Stimulated activated naive CD8-positive, alpha-beta T cell treated with anti-CD3 and anti-CD28 coated beads, Interleukin-15, Interleukin-2, amounts not matched to agents 100 U/mL and 50 U/mL, for 24 hours (primary cell): ENCODE data around the gene CEP43.

Source experiments
- ATAC-seq: fragments of 150-1000 bp; cut with Tn5 transposase; one replicate; pipeline ENCODE4 v1.10.0; 2021
- DNase-seq: peaks from one replicate; pipeline ENCODE4 v3.0.0; 2021

Gene CEP43

GRCh38 chr6:166969390-166970002, 29.7 kb upstream of the CEP43 start:
- DNase-seq, result no peak
- ATAC-seq, result no peak

- no peak for DNase-seq
- no peak for ATAC-seq
Observed at GRCh38 chr6:166970091-166970490, 29.1 kb upstream of the CEP43 start.

- ATAC-seq, result no peak
- DNase-seq, result no peak
Observed at GRCh38 chr6:166970776-166971175, 28.4 kb upstream of the CEP43 start.

- no peak for ATAC-seq
- no peak for DNase-seq
Observed at GRCh38 chr6:166971271-166971670, 27.9 kb upstream of the CEP43 start.

GRCh38 chr6:166972101-166972500, 27.1 kb upstream of the CEP43 start:
- no peak for DNase-seq
- no peak for ATAC-seq

GRCh38 chr6:166976636-166977035, 22.6 kb upstream of the CEP43 start:
- ATAC-seq (no peak), DNase-seq (no peak)

- ATAC-seq (no peak), DNase-seq (no peak)
Observed at GRCh38 chr6:166977621-166978525, 21.3 kb upstream of the CEP43 start.

- ATAC-seq, result no peak
Observed at GRCh38 chr6:166980738-166981137, 18.5 kb upstream of the CEP43 start.

GRCh38 chr6:166987448-166987847, 11.7 kb upstream of the CEP43 start:
- ATAC-seq, result no peak

More at GRCh38 chr6:166980738-166981137, 18.5 kb upstream of the CEP43 start:
- DNase-seq, result no peak

GRCh38 chr6:166987930-166988329, 11.3 kb upstream of the CEP43 start:
- ATAC-seq (no peak), DNase-seq (no peak)

More at GRCh38 chr6:166987448-166987847, 11.7 kb upstream of the CEP43 start:
- no peak for DNase-seq

GRCh38 chr6:166988674-166989201, 10.5 kb upstream of the CEP43 start:
- ATAC-seq (no peak), DNase-seq (no peak)

GRCh38 chr6:166989427-166990032, 9.7 kb upstream of the CEP43 start:
- DNase-seq (peak; percentile 16), ATAC-seq (peak; percentile 30)

GRCh38 chr6:166996406-166996805, 2.8 kb upstream of the CEP43 start:
- DNase-seq, result no peak
- no peak for ATAC-seq

GRCh38 chr6:166997348-166997747, 1.8 kb upstream of the CEP43 start:
- DNase-seq (no peak), ATAC-seq (no peak)

GRCh38 chr6:166997768-166998255, 1.4 kb upstream of the CEP43 start:
- DNase-seq (peak; percentile 60), ATAC-seq (peak; percentile 6)

GRCh38 chr6:166998256-166999144, 697 bp upstream of the CEP43 start:
- peak; percentile 4 for ATAC-seq
- DNase-seq, result peak; percentile 37

GRCh38 chr6:166999884-167000253, 672 bp downstream of the CEP43 start:
- no peak for DNase-seq
- no peak for ATAC-seq

- DNase-seq, result no peak
- ATAC-seq, result no peak
Observed at GRCh38 chr6:167000759-167001158, 1.6 kb downstream of the CEP43 start.

GRCh38 chr6:167005350-167006159, 6.4 kb downstream of the CEP43 start:
- DNase-seq, result no peak

GRCh38 chr6:167007985-167008384, 8.8 kb downstream of the CEP43 start:
- DNase-seq (no peak), ATAC-seq (no peak)

More at GRCh38 chr6:167005350-167006159, 6.4 kb downstream of the CEP43 start:
- no peak for ATAC-seq

GRCh38 chr6:167013067-167013466, 13.9 kb downstream of the CEP43 start:
- DNase-seq (no peak), ATAC-seq (no peak)
